Inferior parietal cortex (tissue), 1 donor: ENCODE measurements around the gene SPDYE5.

Experiments
- DNase-seq: peaks from one replicate; pipeline ENCODE4 v3.0.0-alpha.2; 2016; ENCODE audit errors: extremely low spot score

SPDYE5 gene

GRCh38 chr7:75536940-75537538 is 44.9 kb downstream of the SPDYE5 start:
- no peak for DNase-seq

GRCh38 chr7:75537731-75538130 is 45.6 kb downstream of the SPDYE5 start:
- DNase-seq: no peak

- no peak for DNase-seq
These were observed 54.3 kb downstream of the SPDYE5 start for GRCh38 chr7:75546237-75547015.
